C4-2B (cell line): ENCODE results near the gene SLC9A7.

Source experiments
- CTCF ChIP-seq: fragments of 450-650 bp; conservative IDR thresholded peaks from 2 replicates; pipeline ENCODE4 v1.5.1; 2017; ENCODE audit warnings: mild to moderate bottlenecking
- ZFX ChIP-seq: fragments of 450-650 bp; IDR thresholded peaks from 2 replicates; pipeline ENCODE4 v1.6.1; 2017

GRCh38 chrX:46805270-46805669 lies 46.4 kb upstream of the SLC9A7 start:
- TF ChIP-seq CTCF (no peak), ZFX (no peak)
